Measurements from ENCODE around the gene KATNB1.

GRCh38 chr16:57706717-57707116 is 28.9 kb upstream of the KATNB1 start:
- no peak for TF ChIP-seq CTCF (IDR thresholded peaks at IDR 0.05)
- TF ChIP-seq POLR2A (IDR thresholded peaks at IDR 0.05): no peak

Data from thyroid gland (tissue), 4 donors.